Measurements from ENCODE around the gene DPP10.

DNA sequence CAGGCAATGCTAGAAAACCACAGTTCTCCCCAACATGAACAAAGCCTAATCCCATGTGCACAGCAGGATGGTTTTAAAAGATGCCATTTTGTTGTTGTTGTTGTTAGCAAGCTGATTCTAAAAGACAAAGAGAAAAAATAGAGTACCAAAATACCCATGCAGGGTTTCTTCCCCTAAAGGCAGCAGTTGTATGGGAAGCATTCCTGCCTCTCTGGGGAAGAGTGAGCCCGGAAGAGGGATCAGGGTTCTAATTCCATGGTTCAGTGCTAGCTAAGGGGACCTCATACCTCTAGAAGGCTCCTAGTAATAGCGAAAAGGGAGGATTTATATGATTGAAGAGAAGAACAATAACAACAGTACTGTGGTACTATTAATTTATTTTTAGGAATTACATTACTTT lies 327.6 kb downstream of the DPP10 start:
- TF ChIP-seq, protein P1, sequence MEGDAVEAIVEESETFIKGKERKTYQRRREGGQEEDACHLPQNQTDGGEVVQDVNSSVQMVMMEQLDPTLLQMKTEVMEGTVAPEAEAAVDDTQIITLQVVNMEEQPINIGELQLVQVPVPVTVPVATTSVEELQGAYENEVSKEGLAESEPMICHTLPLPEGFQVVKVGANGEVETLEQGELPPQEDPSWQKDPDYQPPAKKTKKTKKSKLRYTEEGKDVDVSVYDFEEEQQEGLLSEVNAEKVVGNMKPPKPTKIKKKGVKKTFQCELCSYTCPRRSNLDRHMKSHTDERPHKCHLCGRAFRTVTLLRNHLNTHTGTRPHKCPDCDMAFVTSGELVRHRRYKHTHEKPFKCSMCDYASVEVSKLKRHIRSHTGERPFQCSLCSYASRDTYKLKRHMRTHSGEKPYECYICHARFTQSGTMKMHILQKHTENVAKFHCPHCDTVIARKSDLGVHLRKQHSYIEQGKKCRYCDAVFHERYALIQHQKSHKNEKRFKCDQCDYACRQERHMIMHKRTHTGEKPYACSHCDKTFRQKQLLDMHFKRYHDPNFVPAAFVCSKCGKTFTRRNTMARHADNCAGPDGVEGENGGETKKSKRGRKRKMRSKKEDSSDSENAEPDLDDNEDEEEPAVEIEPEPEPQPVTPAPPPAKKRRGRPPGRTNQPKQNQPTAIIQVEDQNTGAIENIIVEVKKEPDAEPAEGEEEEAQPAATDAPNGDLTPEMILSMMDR (IDR thresholded peaks at IDR 0.05), result no peak
- no peak for TF ChIP-seq POLR2A (IDR thresholded peaks at IDR 0.05)

Measured in sigmoid colon (tissue), 3 donors.